Stimulated activated CD8-positive, alpha-beta memory T cell treated with anti-CD3 and anti-CD28 coated beads, Interleukin-7, amount 100 ng/mL, for 24 hours (primary cell): ENCODE results near the gene HMOX1.
A peak's percentile ranks its signal among the peaks of the same experiment; 100 is the strongest.
"Not testable (repeated sequence)": the region's sequence is repeated elsewhere in the genome, so short reads cannot be mapped to it uniquely, and the experiment has no call there.

Source experiments
- DNase-seq: peaks from one replicate; pipeline ENCODE4 v3.0.0-alpha.2; 2020; ENCODE audit warnings: low read depth

Gene HMOX1

DNA sequence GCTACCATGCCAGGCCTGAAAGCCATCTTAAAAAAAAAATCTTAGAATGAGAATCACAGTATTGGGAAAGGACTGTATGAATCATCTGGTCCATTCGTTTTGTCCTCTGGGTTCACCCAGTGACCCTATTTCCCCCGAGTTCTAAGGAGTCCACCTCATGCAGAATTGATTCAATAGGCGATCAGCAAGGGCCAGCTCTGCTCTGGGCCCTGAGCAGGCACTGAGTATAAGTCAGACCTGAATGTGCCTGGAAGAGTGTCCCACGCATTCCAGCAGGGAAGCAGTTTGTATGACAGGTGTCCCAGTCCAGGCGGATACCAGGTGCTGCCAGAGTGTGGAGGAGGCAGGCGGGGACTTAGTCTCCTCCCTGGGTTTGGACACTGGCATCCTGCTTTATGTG is 883 bp upstream of the HMOX1 start:
- no peak for DNase-seq

DNA sequence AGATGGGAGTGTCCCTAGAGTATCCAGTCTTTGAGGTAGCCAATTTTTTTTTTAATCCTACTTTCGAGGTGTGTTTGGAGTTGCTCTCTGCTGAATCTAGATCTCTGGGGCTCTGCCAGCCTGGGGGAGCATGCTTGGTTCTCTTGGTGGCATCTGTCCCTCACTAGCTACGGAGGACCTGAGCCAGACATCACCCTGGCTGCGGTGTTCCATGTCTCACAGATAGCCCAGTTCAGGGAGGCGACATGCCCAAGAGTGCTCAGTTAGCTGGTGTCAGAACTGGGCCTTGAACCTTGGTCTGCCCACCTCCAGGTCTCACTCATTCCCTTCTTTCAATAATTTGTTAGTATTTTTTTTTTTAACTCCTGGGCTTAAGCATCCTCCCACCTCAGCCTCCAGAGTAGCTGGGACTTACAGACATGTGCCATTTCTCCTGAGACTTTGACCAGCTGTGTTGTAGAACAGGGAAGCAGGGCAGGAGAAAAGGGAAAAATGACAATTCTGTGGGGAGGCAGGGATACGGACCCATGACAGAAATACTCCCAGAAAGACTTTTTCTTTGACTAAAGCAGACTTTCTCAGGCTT is 621 bp downstream of the HMOX1 start:
- DNase-seq = no peak

GRCh38 chr22:35383679-35384071 is 2.8 kb downstream of the HMOX1 start:
- DNase-seq = no peak

GRCh38 chr22:35384527-35384926 is 3.6 kb downstream of the HMOX1 start:
- DNase-seq = no peak

- no peak for DNase-seq
Measured at GRCh38 chr22:35384975-35385588, 4.2 kb downstream of the HMOX1 start.

GRCh38 chr22:35386670-35387288 is 5.9 kb downstream of the HMOX1 start:
- DNase-seq = no peak

GRCh38 chr22:35390933-35391332 is 10.0 kb downstream of the HMOX1 start:
- DNase-seq = no peak

GRCh38 chr22:35392357-35392756 is 11.5 kb downstream of the HMOX1 start:
- DNase-seq = no peak

- DNase-seq = no peak
Measured at GRCh38 chr22:35393116-35394010, 12.5 kb downstream of the HMOX1 start.

- no peak for DNase-seq
Measured at GRCh38 chr22:35394011-35394312, 13.1 kb downstream of the HMOX1 start.

- DNase-seq = no peak
Measured at GRCh38 chr22:35394810-35395563, 14.1 kb downstream of the HMOX1 start.

- DNase-seq = not testable (repeated sequence)
Measured at GRCh38 chr22:35396622-35397021, 15.7 kb downstream of the HMOX1 start.

GRCh38 chr22:35397095-35397904 is 16.4 kb downstream of the HMOX1 start:
- DNase-seq = no peak

DNA sequence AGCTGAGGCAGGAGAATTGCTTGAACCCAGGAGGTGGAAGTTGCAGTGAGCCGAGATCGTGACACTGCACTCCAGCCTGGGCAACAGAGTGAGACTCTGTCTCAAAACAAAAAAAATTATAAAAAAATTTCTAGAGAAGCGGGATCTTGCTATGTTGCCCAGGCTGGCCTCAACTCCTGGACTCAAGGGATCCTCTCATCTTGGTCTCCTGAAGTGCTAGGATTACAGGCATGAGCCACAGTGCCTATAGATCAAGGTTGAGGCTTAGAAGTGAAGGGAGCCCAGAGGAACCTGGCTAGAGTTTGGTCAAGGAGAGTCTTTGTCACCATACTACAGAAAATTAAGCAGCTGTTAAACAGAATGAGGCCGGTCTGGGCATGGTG is 17.7 kb downstream of the HMOX1 start:
- no peak for DNase-seq

GRCh38 chr22:35399114-35399677 is 18.3 kb downstream of the HMOX1 start:
- DNase-seq = no peak

DNA sequence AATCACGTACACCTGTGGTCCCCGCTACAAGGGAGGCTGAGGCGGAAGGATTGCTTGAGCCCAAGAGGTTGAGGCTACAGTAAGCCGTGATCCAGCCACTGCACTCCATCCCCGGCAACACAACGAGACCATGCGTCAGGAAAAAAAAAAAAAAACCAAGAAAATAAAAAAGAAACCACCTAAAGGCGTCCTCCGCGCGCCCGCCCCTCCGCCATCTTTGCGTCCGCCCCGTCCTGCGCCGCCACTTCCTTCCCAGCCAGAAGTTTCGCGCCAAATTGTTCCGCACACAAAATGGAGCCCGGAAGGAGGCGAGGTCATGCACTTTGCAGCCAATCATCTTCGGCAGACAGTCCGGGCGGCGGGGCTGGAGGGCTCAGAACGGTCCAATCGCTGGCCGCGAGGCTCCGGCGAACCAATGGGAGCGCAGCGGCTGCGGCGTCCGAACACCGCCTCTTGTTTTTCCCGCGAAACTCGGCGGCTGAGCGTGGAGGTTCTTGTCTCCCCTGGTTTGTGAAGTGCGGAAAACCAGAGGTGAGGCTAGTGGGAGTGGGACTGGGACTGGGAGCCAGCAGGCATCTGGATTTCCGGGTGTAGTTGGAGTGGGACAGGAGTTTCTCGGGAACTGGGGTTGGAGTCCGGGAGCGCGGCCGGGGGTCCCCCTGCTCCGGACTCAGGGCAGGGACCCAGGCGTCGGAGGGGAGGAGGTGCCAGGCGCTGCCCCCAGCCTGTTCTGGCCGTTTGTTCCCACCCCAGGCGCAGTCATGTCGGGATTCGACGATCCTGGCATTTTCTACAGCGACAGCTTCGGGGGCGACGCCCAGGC is 19.0 kb downstream of the HMOX1 start, which contains the start of gene MCM5:
Gene MCM5, plus strand, starts transcription at position 463 of the 823 bp plus-strand sequence. Its CDS starts 299 bp downstream, at position 762.
- peak; percentile 93 for DNase-seq

DNA sequence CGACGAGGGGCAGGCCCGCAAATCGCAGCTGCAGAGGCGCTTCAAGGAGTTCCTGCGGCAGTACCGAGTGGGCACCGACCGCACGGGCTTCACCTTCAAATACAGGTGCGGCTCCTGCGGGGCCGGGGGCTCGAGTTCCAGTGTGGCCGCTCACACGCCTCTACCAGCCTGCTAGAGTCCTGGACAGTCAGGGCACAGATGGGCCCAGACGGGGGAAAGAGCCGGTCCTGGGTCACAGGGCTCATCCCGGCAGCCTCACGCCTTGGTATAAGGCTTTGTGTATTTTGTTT is 19.6 kb downstream of the HMOX1 start:
- no peak for DNase-seq

GRCh38 chr22:35401863-35402262 is 21.0 kb downstream of the HMOX1 start:
- DNase-seq = no peak

GRCh38 chr22:35403356-35403755 is 22.5 kb downstream of the HMOX1 start:
- DNase-seq = no peak

DNA sequence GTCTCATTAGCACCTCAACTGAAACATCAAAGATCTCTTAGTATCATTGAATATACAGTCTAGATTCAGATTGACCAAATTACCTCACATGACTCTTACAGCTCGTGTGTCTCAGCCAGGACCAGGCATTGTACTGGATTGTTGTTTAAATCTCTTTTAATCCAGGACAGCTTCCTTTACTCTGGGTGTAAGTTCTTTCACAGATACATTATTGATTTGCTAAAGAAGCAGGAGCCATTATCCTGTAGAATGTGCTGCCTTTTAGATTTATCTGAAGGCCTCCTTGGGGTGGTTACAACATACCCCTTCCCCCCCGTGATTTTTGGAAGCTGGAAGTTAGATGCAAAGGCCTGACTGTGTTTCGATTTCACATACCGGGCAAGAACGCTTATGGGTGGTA is 23.3 kb downstream of the HMOX1 start:
- no peak for DNase-seq
